NCI-H69 (cell line): ENCODE measurements around the gene MTHFD1L.

Experiments
- DNase-seq: peaks from one replicate; lab custom pipeline; 2025; lab: John Stamatoyannopoulos, UW

Gene MTHFD1L

GRCh38 chr6:150991487-150991886 lies 126.0 kb downstream of the MTHFD1L start:
- DNase-seq = no peak

- DNase-seq = no peak
Observed at GRCh38 chr6:150992262-150992661, 126.8 kb downstream of the MTHFD1L start.

- no peak for DNase-seq
Observed at GRCh38 chr6:150992703-150993102, 127.2 kb downstream of the MTHFD1L start.

- no peak for DNase-seq
Observed at GRCh38 chr6:150993253-150993652, 127.8 kb downstream of the MTHFD1L start.

DNA sequence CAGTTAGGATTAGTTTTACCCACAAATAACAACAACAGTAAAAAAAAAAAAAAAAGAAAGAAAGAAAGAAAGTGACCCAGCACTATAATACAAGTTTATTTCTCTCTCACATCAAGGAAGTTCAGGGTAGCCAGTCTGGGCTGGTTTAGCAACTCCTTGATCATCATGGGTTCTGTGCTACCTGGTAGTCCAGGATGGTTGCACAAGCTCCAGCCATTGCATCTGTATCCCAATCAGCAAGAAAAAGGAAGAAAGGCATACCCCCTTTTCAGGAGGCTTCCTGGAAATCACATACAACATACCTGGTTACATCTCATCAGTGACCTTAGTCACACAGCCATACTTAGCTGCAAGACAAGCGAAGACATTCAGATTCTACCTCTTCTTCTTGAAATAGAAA lies 128.5 kb downstream of the MTHFD1L start:
- no peak for DNase-seq

DNA sequence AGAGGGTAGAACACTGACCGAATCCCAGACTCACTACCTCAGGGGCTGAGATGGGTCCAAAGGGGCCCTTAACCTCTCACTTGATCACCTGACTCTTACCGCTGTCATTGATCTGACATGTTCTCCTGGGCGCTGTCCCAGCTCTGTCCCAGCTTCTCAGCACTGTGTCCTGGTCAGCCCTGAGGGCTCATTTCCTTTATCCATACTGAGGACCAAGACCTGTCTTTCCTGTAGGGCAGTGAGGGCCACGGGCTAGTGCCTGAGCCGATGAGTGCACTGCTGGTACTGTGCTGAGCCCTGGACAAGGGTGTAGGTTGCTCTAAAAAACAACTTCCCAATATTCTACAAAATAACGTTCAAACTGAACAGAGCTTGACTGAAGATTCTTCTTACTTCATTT lies 131.5 kb downstream of the MTHFD1L start:
- DNase-seq = no peak

DNA sequence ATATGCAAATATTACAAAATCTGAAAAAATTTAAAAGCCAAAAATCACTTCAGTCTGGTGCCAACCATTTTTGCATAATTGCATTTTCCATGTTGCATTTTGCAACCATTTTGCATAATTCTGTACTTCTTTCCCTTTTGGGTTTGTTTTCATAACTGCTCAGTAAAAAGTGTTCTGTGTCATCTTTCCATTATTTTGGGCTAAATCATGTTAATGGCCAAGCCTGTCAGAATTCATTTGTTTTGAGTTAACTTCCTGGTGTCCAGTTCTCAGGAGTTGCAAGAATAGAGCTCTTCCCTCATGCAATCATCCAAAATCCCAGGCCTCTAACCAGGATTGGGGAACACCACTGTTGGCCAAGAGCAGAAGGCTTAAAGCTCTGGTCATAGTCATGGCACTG lies 133.6 kb downstream of the MTHFD1L start:
- no peak for DNase-seq

GRCh38 chr6:150999576-150999975 lies 134.1 kb downstream of the MTHFD1L start:
- DNase-seq = no peak

- peak; percentile 11 for DNase-seq
Observed at GRCh38 chr6:151001387-151002056, 136.0 kb downstream of the MTHFD1L start.

- no peak for DNase-seq
Observed at GRCh38 chr6:151002057-151002450, 136.6 kb downstream of the MTHFD1L start.

- no peak for DNase-seq
Observed at GRCh38 chr6:151002491-151002935, 137.0 kb downstream of the MTHFD1L start.

- DNase-seq = peak; percentile 94
Observed at GRCh38 chr6:151004383-151005024, 139.0 kb downstream of the MTHFD1L start.

GRCh38 chr6:151005164-151005563 lies 139.7 kb downstream of the MTHFD1L start:
- peak; percentile 56 for DNase-seq

DNA sequence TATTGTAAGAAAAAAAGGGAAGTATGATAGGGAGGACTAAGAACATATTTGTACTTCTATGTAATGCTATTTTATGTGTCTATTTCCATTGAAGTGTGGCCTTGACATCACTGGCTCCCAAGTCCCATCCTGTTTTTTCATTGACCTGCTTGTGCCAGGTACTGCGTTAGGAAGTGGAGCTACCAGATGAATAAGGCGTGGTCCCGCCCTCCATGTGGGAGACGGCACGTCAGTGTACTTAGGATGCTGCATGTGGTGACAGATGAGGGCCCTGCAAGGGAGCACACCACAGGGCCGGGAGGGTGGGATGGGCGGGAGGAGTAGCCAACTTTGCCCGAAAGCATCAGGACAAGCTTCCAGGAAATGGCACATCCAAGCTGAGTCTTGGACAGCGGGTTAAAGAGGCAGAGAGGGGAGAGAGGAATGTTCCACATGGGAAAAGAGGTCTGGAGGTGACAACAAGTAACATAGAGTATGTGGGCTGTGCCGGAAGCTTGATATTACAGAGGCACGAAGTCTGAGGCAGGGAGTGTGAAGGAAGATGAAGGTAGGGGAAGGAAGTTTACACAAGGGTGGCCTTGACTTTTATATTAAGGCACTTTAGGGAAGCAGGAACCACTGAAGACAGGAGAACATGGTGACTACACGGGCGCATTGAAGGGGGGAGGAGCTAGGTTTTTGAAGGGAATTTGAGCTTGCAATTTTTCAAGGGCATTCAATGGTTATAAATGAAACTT lies 140.6 kb downstream of the MTHFD1L start:
- peak; percentile 85 for DNase-seq

DNA sequence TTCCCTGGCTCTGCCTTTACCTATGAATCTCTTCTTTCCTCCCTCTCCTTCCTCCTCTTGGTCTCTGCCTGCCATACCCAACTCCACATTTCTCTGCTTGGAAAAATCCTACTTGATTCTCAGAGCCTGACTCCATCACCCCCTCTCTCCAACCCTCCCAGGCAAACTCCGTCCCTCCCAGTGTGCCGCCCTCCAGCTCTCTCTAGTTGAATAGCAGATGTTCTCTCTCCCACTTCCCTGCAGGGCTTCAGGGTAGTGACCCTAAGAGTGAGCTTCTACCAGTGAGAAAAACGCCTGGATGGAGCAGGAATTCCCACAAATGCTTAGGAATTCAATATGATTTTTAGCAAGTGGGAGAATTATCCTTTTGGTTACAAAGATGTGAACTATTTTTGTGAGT lies 141.6 kb downstream of the MTHFD1L start:
- DNase-seq = no peak

DNA sequence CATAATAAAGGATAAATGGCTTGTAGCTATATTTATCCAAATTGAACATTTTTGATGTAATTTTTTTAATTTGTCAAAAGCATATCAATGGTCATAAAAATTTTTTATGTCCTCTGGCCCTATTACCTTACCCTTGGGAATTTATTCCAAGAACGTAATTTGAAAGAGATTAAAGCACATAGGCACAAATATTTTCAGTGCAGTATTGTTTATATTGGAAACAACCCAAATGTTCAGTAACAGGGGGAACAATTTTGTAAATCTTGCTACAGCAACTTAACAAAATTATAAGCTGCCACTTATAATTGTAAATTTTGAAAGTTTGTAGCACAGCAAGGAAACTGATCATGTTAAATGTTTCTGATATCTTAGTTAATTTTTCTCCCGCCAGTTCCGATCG lies 142.4 kb downstream of the MTHFD1L start:
- no peak for DNase-seq

GRCh38 chr6:151008425-151008824 lies 142.9 kb downstream of the MTHFD1L start:
- DNase-seq = no peak

- DNase-seq = no peak
Observed at GRCh38 chr6:151009576-151009975, 144.1 kb downstream of the MTHFD1L start.

GRCh38 chr6:151010071-151010470 lies 144.6 kb downstream of the MTHFD1L start:
- no peak for DNase-seq

GRCh38 chr6:151012321-151013294 lies 147.1 kb downstream of the MTHFD1L start:
- DNase-seq = no peak

- DNase-seq = peak; percentile 79
Observed at GRCh38 chr6:151014404-151015100, 149.1 kb downstream of the MTHFD1L start.
